Choroid plexus epithelial cell (primary cell): ENCODE results near the gene ARHGAP28.
"Not testable (repeated sequence)": the region's sequence is repeated elsewhere in the genome, so short reads cannot be mapped to it uniquely, and the experiment has no call there.

ENCODE experiments used
- DNase-seq: peaks from one replicate; pipeline ENCODE4 v3.0.0-alpha.2; 2010; ENCODE audit warnings: low read depth
- H3K4me3 ChIP-seq: 2 replicates; pipeline ENCODE4 v1.5.1; 2011; ENCODE audit warnings: low read depth, mild to moderate bottlenecking, control low read depth, low read length, moderate library complexity
- CTCF ChIP-seq: conservative IDR thresholded peaks from 2 replicates; pipeline ENCODE4 v1.5.1; 2011; ENCODE audit warnings: low read depth, mild to moderate bottlenecking, control low read depth, inconsistent platforms, low read length, moderate library complexity

ARHGAP28 gene

GRCh38 chr18:6927153-6927552, 197.6 kb downstream of the ARHGAP28 start:
- TF ChIP-seq CTCF: no peak
- DNase-seq: peak; percentile 4
- no peak overlapping the region for H3K4me3 ChIP-seq

GRCh38 chr18:6928359-6928758, 198.8 kb downstream of the ARHGAP28 start:
- no peak for TF ChIP-seq CTCF
- H3K4me3 ChIP-seq: no peak overlapping the region
- DNase-seq: no peak

GRCh38 chr18:6929370-6930102, 200.0 kb downstream of the ARHGAP28 start:
- DNase-seq: no peak
- TF ChIP-seq CTCF: no peak
- H3K4me3 ChIP-seq: no peak overlapping the region

GRCh38 chr18:6934859-6935258, 205.3 kb downstream of the ARHGAP28 start:
- no peak for TF ChIP-seq CTCF
- DNase-seq: no peak
- no peak overlapping the region for H3K4me3 ChIP-seq

GRCh38 chr18:6938003-6938402, 208.5 kb downstream of the ARHGAP28 start:
- no peak overlapping the region for H3K4me3 ChIP-seq
- no peak for DNase-seq
- TF ChIP-seq CTCF: no peak

GRCh38 chr18:6938403-6938802, 208.9 kb downstream of the ARHGAP28 start:
- H3K4me3 ChIP-seq, DNase-seq: not testable (repeated sequence)

GRCh38 chr18:6939972-6940371, 210.5 kb downstream of the ARHGAP28 start:
- no peak for DNase-seq
- no peak for TF ChIP-seq CTCF
- H3K4me3 ChIP-seq: no peak overlapping the region
